ENCODE results near the gene BMPR1A. TPM values are rescaled to one million over a fixed set of nuclear protein-coding genes. Genes with fewer than 3 reads are reported as not detected.

The BMPR1A gene
- total RNA-seq, 1 donor = 71.7 TPM

GRCh38 chr10:86957471-86958115, 201.2 kb downstream of the BMPR1A start, which contains the start of gene MMRN2:
Gene MMRN2, minus strand, starts transcription at chr10:86957615. Its CDS starts 74 bp downstream, at chr10:86957541.
- H3K4me1 ChIP-seq (ENCODE audit: insufficient read depth, low read length) = peaks cover 20% of the 10 kb centered on the region
- no peaks in the 10 kb centered on the region for H3K36me3 ChIP-seq (ENCODE audit: insufficient read depth, low read length)
- H3K27ac ChIP-seq (ENCODE audit: low read depth, low read length) = no peak within 1 kb of the TSS

GRCh38 chr10:86958116-86958900, 201.9 kb downstream of the BMPR1A start, which contains the start of gene SNCG:
Gene SNCG, plus strand, starts transcription at chr10:86958599. Its CDS starts 99 bp downstream, at chr10:86958698.
- no peaks in the 10 kb centered on the region for H3K27me3 ChIP-seq (ENCODE audit: insufficient read depth, low read length)
- H2AFZ ChIP-seq (ENCODE audit: low read length) = peak within 1 kb of the TSS; percentile 68
- no peaks in the 10 kb centered on the region for H4K20me1 ChIP-seq (ENCODE audit: insufficient read depth, low read length)
- no peak for TF ChIP-seq CTCF (IDR thresholded peaks at IDR 0.05; ENCODE audit: extremely low read depth, low read depth, low read length)
- H3K79me2 ChIP-seq (ENCODE audit: insufficient read depth, low read length) = no peaks in the 10 kb centered on the region
- H3K4me3 ChIP-seq (ENCODE audit: insufficient read depth, low read length) = no peak within 1 kb of the TSS
- no peaks in the 10 kb centered on the region for H3K9me3 ChIP-seq (ENCODE audit: low read depth, low read length)
- no peaks in the 10 kb centered on the region for H3K36me3 ChIP-seq (ENCODE audit: insufficient read depth, low read length)
- H3K4me2 ChIP-seq (ENCODE audit: insufficient read depth, low read length) = peak within 1 kb of the TSS; percentile 5
- peak; percentile 88 for DNase-seq (ENCODE audit: insufficient read length, low spot score, missing footprints)
- peaks cover 20% of the 10 kb centered on the region for H3K4me1 ChIP-seq (ENCODE audit: insufficient read depth, low read length)
- no peak within 1 kb of the TSS for H3K27ac ChIP-seq (ENCODE audit: low read depth, low read length)

More at GRCh38 chr10:86957471-86958115, 201.2 kb downstream of the BMPR1A start, which contains the start of gene MMRN2:
- no peaks in the 10 kb centered on the region for H3K79me2 ChIP-seq (ENCODE audit: insufficient read depth, low read length)
- peak within 1 kb of the TSS; percentile 5 for H3K4me2 ChIP-seq (ENCODE audit: insufficient read depth, low read length)
- no peak within 1 kb of the TSS for H3K4me3 ChIP-seq (ENCODE audit: insufficient read depth, low read length)
- no peaks in the 10 kb centered on the region for H3K9me3 ChIP-seq (ENCODE audit: low read depth, low read length)
- H3K27me3 ChIP-seq (ENCODE audit: insufficient read depth, low read length) = no peaks in the 10 kb centered on the region
- peak within 1 kb of the TSS; percentile 68 for H2AFZ ChIP-seq (ENCODE audit: low read length)
- H4K20me1 ChIP-seq (ENCODE audit: insufficient read depth, low read length) = no peaks in the 10 kb centered on the region
- no peak for TF ChIP-seq CTCF (IDR thresholded peaks at IDR 0.05; ENCODE audit: extremely low read depth, low read depth, low read length)
- DNase-seq (ENCODE audit: insufficient read length, low spot score, missing footprints) = peak; percentile 83

GRCh38 chr10:86958901-86959736, 202.7 kb downstream of the BMPR1A start:
- H3K79me2 ChIP-seq (ENCODE audit: insufficient read depth, low read length) = no peaks in the 10 kb centered on the region
- H3K27me3 ChIP-seq (ENCODE audit: insufficient read depth, low read length) = no peaks in the 10 kb centered on the region
- peak; percentile 97 for DNase-seq (ENCODE audit: insufficient read length, low spot score, missing footprints)
- peak overlapping the region; percentile 68 for H2AFZ ChIP-seq (ENCODE audit: low read length)
- no peaks in the 10 kb centered on the region for H3K9me3 ChIP-seq (ENCODE audit: low read depth, low read length)
- no peaks in the 10 kb centered on the region for H4K20me1 ChIP-seq (ENCODE audit: insufficient read depth, low read length)
- H3K36me3 ChIP-seq (ENCODE audit: insufficient read depth, low read length) = no peaks in the 10 kb centered on the region
- peak overlapping the region; percentile 5 for H3K4me2 ChIP-seq (ENCODE audit: insufficient read depth, low read length)
- no peak overlapping the region for H3K27ac ChIP-seq (ENCODE audit: low read depth, low read length)
- no peak overlapping the region for H3K4me3 ChIP-seq (ENCODE audit: insufficient read depth, low read length)
- peaks cover 18% of the 10 kb centered on the region for H3K4me1 ChIP-seq (ENCODE audit: insufficient read depth, low read length)
- no peak for TF ChIP-seq CTCF (IDR thresholded peaks at IDR 0.05; ENCODE audit: extremely low read depth, low read depth, low read length)
